Brain microvascular endothelial cell (primary cell): ENCODE measurements around the gene COPS2.
A peak's percentile ranks its signal among the peaks of the same experiment; 100 is the strongest.
"Not testable (repeated sequence)": the region's sequence is repeated elsewhere in the genome, so short reads cannot be mapped to it uniquely, and the experiment has no call there.

Experiments used
- DNase-seq: peaks from one replicate; pipeline ENCODE4 v3.0.0-alpha.2; 2020
- H3K27ac ChIP-seq: fragments of 250-450 bp; sonication (Bioruptor Pico); 2 replicates; pipeline ENCODE4 v1.5.1; 2020; ENCODE audit warnings: mild to moderate bottlenecking, moderate library complexity
- H3K27me3 ChIP-seq: fragments of 250-450 bp; sonication (Bioruptor Pico); replicated peaks from 2 replicates; pipeline ENCODE4 v1.5.1; 2020; ENCODE audit warnings: mild to moderate bottlenecking
- H3K36me3 ChIP-seq: fragments of 250-450 bp; sonication (Bioruptor Pico); replicated peaks from 2 replicates; pipeline ENCODE4 v1.5.1; 2020; ENCODE audit warnings: mild to moderate bottlenecking
- H3K4me3 ChIP-seq: 2 replicates; pipeline ENCODE4 v1.5.1; 2011; ENCODE audit warnings: low read depth, mild to moderate bottlenecking, control low read depth, low read length, moderate library complexity
- in situ Hi-C: cut with HindIII; loops from 2 replicates; pipeline ENCODE4 v1.10.0; 2017; ENCODE audit warnings: low sequenced_read_pairs, low pct_ligation_motif_present
- TF ChIP-seq, protein P1 (sequence below): IDR thresholded peaks from 2 replicates; pipeline ENCODE4 v1.5.1; 2011; ENCODE audit warnings: low read depth, mild to moderate bottlenecking, moderate library complexity, low read length, control low read depth, inconsistent platforms; ENCODE audit errors: missing control alignments

Gene COPS2

DNA sequence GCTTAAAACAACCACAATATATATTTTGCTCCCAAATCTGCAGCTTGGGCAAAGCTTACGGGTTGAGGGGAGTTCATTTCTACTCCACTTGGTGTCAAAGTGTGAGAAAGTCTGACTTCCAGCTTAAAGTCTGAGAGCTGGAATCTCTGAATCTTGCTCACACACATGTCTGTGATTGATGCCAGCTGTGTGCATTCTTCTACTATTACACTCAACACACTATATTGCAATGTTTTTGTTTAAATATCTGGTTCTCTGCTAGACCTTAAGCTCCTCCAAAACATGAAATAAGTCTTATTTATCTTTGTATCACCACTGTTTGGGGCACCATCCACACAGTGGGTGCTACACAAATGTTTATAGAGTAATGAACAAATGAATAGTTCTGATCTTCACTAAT is 72.4 kb downstream of the COPS2 start:
- peak; percentile 36 for DNase-seq
- TF ChIP-seq, protein P1, sequence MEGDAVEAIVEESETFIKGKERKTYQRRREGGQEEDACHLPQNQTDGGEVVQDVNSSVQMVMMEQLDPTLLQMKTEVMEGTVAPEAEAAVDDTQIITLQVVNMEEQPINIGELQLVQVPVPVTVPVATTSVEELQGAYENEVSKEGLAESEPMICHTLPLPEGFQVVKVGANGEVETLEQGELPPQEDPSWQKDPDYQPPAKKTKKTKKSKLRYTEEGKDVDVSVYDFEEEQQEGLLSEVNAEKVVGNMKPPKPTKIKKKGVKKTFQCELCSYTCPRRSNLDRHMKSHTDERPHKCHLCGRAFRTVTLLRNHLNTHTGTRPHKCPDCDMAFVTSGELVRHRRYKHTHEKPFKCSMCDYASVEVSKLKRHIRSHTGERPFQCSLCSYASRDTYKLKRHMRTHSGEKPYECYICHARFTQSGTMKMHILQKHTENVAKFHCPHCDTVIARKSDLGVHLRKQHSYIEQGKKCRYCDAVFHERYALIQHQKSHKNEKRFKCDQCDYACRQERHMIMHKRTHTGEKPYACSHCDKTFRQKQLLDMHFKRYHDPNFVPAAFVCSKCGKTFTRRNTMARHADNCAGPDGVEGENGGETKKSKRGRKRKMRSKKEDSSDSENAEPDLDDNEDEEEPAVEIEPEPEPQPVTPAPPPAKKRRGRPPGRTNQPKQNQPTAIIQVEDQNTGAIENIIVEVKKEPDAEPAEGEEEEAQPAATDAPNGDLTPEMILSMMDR, result no peak
- peak overlapping the region; percentile 30 for H3K27ac ChIP-seq
- H3K27me3 ChIP-seq, result no peaks in the 10 kb centered on the region
- H3K36me3 ChIP-seq, result no peaks in the 10 kb centered on the region
- in situ Hi-C loops, result no loop called here
- H3K4me3 ChIP-seq, result no peak overlapping the region

DNA sequence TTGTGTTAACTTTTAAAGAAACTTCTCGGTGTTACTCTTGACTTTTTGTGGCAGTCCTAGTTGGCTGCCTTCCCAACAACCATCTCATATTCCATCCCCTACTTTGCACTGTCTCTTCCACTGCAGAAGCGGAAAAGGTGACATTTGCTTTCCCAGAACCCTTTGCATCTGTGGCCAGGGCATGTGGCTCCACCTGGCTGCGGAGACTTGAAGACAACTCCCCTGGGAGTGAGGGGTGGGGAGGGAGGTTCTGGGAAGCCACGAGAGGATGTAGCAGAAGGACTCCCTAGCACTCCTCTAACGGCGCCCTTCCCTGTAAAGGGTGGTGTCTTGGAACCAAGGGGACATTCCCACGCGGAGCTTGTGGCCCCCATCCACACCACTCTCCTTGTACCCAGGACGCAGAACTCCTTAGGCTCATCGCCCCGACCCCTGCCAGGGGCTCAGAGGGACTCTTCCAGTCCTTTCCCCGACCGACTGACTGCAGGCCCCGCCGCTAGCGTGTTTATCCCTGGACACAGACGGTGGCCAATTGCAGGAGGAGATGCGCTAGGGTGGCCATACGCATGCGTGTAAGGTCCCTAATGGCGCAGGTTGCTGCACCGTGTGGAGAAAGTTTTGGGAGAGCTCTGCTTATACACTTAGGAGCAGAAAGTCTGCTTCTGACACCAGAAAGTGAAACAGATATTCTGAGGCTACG is 75.9 kb downstream of the COPS2 start:
- H3K27me3 ChIP-seq, result no peaks in the 10 kb centered on the region
- in situ Hi-C loops, result no loop called here
- no peak overlapping the region for H3K27ac ChIP-seq
- H3K4me3 ChIP-seq, result no peak overlapping the region
- TF ChIP-seq, protein P1, result no peak
- no peak for DNase-seq
- H3K36me3 ChIP-seq, result no peaks in the 10 kb centered on the region

DNA sequence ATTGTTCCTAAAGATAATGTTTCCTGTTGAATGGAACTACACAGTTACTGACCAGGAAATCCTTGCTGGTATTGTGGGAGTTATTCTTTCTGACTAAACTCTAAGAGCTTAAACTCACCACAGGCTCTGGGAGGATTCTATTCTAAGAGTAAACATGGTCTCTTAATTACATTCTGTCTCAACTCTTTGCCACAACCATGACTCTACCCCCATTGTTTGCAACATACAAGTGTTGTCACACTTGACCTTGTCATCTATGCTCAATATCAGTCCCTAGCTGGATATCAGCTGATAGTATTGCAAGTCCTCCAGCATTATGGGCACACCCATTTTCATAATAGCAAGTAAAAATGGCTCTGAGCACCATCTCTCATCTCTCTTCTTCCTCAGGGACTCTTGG is 79.5 kb downstream of the COPS2 start:
- DNase-seq, result no peak
- in situ Hi-C loops, result no loop called here
- H3K4me3 ChIP-seq, result no peak overlapping the region
- H3K27me3 ChIP-seq, result no peaks in the 10 kb centered on the region
- TF ChIP-seq, protein P1, result no peak
- H3K27ac ChIP-seq, result no peak overlapping the region
- no peaks in the 10 kb centered on the region for H3K36me3 ChIP-seq

DNA sequence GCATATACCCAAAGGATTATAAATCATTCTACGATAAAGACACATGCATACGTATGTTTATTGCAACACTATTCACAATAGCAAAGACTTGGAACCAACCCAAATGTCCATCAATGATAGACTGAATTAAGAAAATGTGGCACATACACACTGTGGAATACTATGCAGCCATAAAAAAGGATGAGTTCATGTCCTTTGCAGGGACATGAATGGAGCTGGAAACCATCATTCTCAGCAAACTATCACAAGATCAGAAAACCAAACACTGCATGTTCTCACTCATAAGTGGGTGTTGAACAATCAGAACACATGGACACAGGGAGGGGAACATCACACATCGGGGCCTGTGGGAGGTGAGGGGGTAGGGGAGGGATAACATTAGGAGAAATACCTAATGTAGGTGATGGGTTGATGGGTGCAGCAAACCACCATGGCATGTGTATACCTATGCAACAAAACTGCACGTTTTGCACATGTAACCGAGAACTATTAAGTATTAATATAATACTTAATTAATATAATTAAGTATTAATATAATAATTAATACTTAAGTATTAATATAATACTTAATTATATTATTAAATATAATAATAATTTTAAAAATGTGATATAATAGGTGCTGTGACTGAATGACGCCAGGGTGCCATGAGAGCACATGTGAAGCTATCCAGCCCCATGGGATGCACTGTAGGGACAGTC is 80.7 kb downstream of the COPS2 start:
- DNase-seq, H3K27me3 ChIP-seq, H3K36me3 ChIP-seq, H3K27ac ChIP-seq, H3K4me3 ChIP-seq, in situ Hi-C loops: not testable (repeated sequence)
